ENCODE data around the gene MACROD2. TPM values are rescaled to one million over a fixed set of nuclear protein-coding genes. Genes with fewer than 3 reads are reported as not detected.

MACROD2 gene
- total RNA-seq, 1 experiment from 2014 or later, result 1.6 TPM

GRCh38 chr20:14477125-14477524 lies 481.8 kb downstream of the MACROD2 start:
- no peaks in the 10 kb centered on the region for H3K79me1 ChIP-seq (ENCODE audit: insufficient read depth, low read depth, low read length, poor library complexity, severe bottlenecking)
- no peak overlapping the region for H3K14ac ChIP-seq (ENCODE audit: insufficient read depth, low read length)
- H4K8ac ChIP-seq (replicated peaks; ENCODE audit: insufficient read length, low read depth, low read length), result no peak overlapping the region
- H2BK120ac ChIP-seq (ENCODE audit: low read depth, low read length, poor library complexity, severe bottlenecking), result no peak overlapping the region
- H3K4me1 Mint-ChIP-seq, result peaks cover 11% of the 10 kb centered on the region in 2 experiments
- no peaks in the 10 kb centered on the region for H3K9me3 Mint-ChIP-seq
- no peak overlapping the region for H3K23ac ChIP-seq (ENCODE audit: insufficient read length, low read depth, low read length)
- no peak overlapping the region for H3K27ac Mint-ChIP-seq
- H3K4ac ChIP-seq (ENCODE audit: low read depth, low read length), result no peak overlapping the region
- TF ChIP-seq CTCF (conservative IDR thresholded peaks at IDR 0.05), result no peak
- H2AFZ ChIP-seq (ENCODE audit: low read length), result no peak overlapping the region
- no peak overlapping the region for H3K27ac ChIP-seq (ENCODE audit: insufficient read length, low read depth, low read length)
- WGBS (ENCODE audit: extremely low coverage, insufficient read length, low lambda C conversion rate), result no CpG with 5 or more reads among the region's 3 CpGs
- H3K4me2 ChIP-seq (ENCODE audit: insufficient read depth, insufficient read length, low read length), result no peak overlapping the region
- no peak overlapping the region for H3K18ac ChIP-seq (ENCODE audit: insufficient read length, low read depth, low read length)
- H3K4me3 Mint-ChIP-seq, result no peak overlapping the region
- no peaks in the 10 kb centered on the region for H3K27me3 Mint-ChIP-seq (ENCODE audit: low read depth)
- H2BK15ac ChIP-seq (ENCODE audit: low read depth, low read length), result no peak overlapping the region
- H2BK12ac ChIP-seq (ENCODE audit: insufficient read length, low read depth, low read length), result no peak overlapping the region
- H3K9me3 ChIP-seq (ENCODE audit: control insufficient read depth, low read depth, low read length), result no peaks in the 10 kb centered on the region
- H3K79me2 ChIP-seq (ENCODE audit: insufficient read depth, low read length), result no peaks in the 10 kb centered on the region
- H3K36me3 Mint-ChIP-seq (ENCODE audit: insufficient read depth in 1 of 3, low read depth in 3 of 3), result peaks cover 0 to 2% (median 0%) of the 10 kb centered on the region in 3 experiments; a peak in 1 of 7 replicates
- no peak overlapping the region for H3K56ac ChIP-seq (ENCODE audit: insufficient read length, low read depth, low read length)
- H2BK5ac ChIP-seq (ENCODE audit: insufficient read length, low read length), result no peak overlapping the region
- H2BK20ac ChIP-seq (ENCODE audit: low read depth, low read length, poor library complexity, severe bottlenecking), result no peak overlapping the region
- H4K20me1 ChIP-seq (ENCODE audit: control insufficient read depth, insufficient read depth, insufficient read length), result no peaks in the 10 kb centered on the region
- H2AK5ac ChIP-seq (ENCODE audit: insufficient read length, low read length), result no peak overlapping the region
- no peak overlapping the region for H3T11ph ChIP-seq (ENCODE audit: low read length)
- H3K9ac ChIP-seq (ENCODE audit: extremely low read depth, insufficient read length, low read length), result no peak overlapping the region
- H3K27me3 ChIP-seq (ENCODE audit: insufficient read depth, low read length), result no peaks in the 10 kb centered on the region
- H4K91ac ChIP-seq (ENCODE audit: insufficient read length, low read depth, low read length), result no peak overlapping the region
- no peak overlapping the region for H4K5ac ChIP-seq (ENCODE audit: insufficient read length, low read depth, low read length)
- no peaks in the 10 kb centered on the region; the same call in 1 of the 2 replicates for H3K4me1 ChIP-seq (ENCODE audit: insufficient read depth, low read length)
- H3K23me2 ChIP-seq (ENCODE audit: insufficient read length, low read depth, low read length, poor library complexity, severe bottlenecking), result no peaks in the 10 kb centered on the region
- DNase-seq, result no peak

All from H9 (cell line).